ENCODE data around the gene GIMAP4.
"Not testable (repeated sequence)": the region's sequence is repeated elsewhere in the genome, so short reads cannot be mapped to it uniquely, and the experiment has no call there.

The GIMAP4 gene

GRCh38 chr7:150567169-150567568 lies at the start of gene GIMAP4:
Gene GIMAP4 (plus strand): TSS chr7:150567390. CDS start chr7:150569902, 2,512 bp downstream.
- H3K4me3 ChIP-seq (ENCODE audit: low read depth, low read length), result no peak within 1 kb of the TSS

GRCh38 chr7:150519310-150519709 lies 47.9 kb upstream of the GIMAP4 start:
- no peak overlapping the region for H3K4me3 ChIP-seq (ENCODE audit: low read depth, low read length)

GRCh38 chr7:150520145-150520544 lies 47.0 kb upstream of the GIMAP4 start:
- no peak overlapping the region for H3K4me3 ChIP-seq (ENCODE audit: low read depth, low read length)

GRCh38 chr7:150522931-150523330 lies 44.3 kb upstream of the GIMAP4 start:
- not testable (repeated sequence) for H3K4me3 ChIP-seq (ENCODE audit: low read depth, low read length)

- no peak overlapping the region for H3K4me3 ChIP-seq (ENCODE audit: low read depth, low read length)
Observed at GRCh38 chr7:150524018-150524417, 43.2 kb upstream of the GIMAP4 start.

GRCh38 chr7:150531704-150532103 lies 35.5 kb upstream of the GIMAP4 start:
- H3K4me3 ChIP-seq (ENCODE audit: low read depth, low read length), result no peak overlapping the region

GRCh38 chr7:150538259-150538658 lies 28.9 kb upstream of the GIMAP4 start:
- H3K4me3 ChIP-seq (ENCODE audit: low read depth, low read length), result no peak overlapping the region

GRCh38 chr7:150553163-150553562 lies 14.0 kb upstream of the GIMAP4 start:
- no peak overlapping the region for H3K4me3 ChIP-seq (ENCODE audit: low read depth, low read length)

- H3K4me3 ChIP-seq (ENCODE audit: low read depth, low read length), result no peak overlapping the region
Observed at GRCh38 chr7:150556521-150557138, 10.6 kb upstream of the GIMAP4 start.

- no peak overlapping the region for H3K4me3 ChIP-seq (ENCODE audit: low read depth, low read length)
Observed at GRCh38 chr7:150560486-150560885, 6.7 kb upstream of the GIMAP4 start.

- no peak overlapping the region for H3K4me3 ChIP-seq (ENCODE audit: low read depth, low read length)
Observed at GRCh38 chr7:150562919-150563318, 4.3 kb upstream of the GIMAP4 start.

GRCh38 chr7:150564006-150564405 lies 3.2 kb upstream of the GIMAP4 start:
- no peak overlapping the region for H3K4me3 ChIP-seq (ENCODE audit: low read depth, low read length)

- no peak overlapping the region for H3K4me3 ChIP-seq (ENCODE audit: low read depth, low read length)
Observed at GRCh38 chr7:150564566-150564965, 2.6 kb upstream of the GIMAP4 start.

- no peak overlapping the region for H3K4me3 ChIP-seq (ENCODE audit: low read depth, low read length)
Observed at GRCh38 chr7:150565239-150565638, 2.0 kb upstream of the GIMAP4 start.

GRCh38 chr7:150566123-150566522 lies 1.1 kb upstream of the GIMAP4 start:
- H3K4me3 ChIP-seq (ENCODE audit: low read depth, low read length), result no peak overlapping the region

GRCh38 chr7:150566572-150566971 lies 618 bp upstream of the GIMAP4 start:
- no peak overlapping the region for H3K4me3 ChIP-seq (ENCODE audit: low read depth, low read length)

GRCh38 chr7:150567871-150568301 lies 696 bp downstream of the GIMAP4 start:
- H3K4me3 ChIP-seq (ENCODE audit: low read depth, low read length), result no peak overlapping the region

- H3K4me3 ChIP-seq (ENCODE audit: low read depth, low read length), result no peak overlapping the region
Observed at GRCh38 chr7:150568714-150569113, 1.5 kb downstream of the GIMAP4 start.

- H3K4me3 ChIP-seq (ENCODE audit: low read depth, low read length), result no peak overlapping the region
Observed at GRCh38 chr7:150569245-150569955, 2.2 kb downstream of the GIMAP4 start.

- no peak overlapping the region for H3K4me3 ChIP-seq (ENCODE audit: low read depth, low read length)
Observed at GRCh38 chr7:150570556-150571465, 3.6 kb downstream of the GIMAP4 start.

GRCh38 chr7:150572496-150572895 lies 5.3 kb downstream of the GIMAP4 start:
- H3K4me3 ChIP-seq (ENCODE audit: low read depth, low read length), result no peak overlapping the region
